Nephron progenitor cell (in vitro differentiated cells): Measurements from ENCODE around the gene PIK3CB.
A peak's percentile ranks its signal among the peaks of the same experiment; 100 is the strongest.
"Not testable (repeated sequence)": the region's sequence is repeated elsewhere in the genome, so short reads cannot be mapped to it uniquely, and the experiment has no call there.

Source experiments
- DNase-seq: peaks from one replicate; pipeline ENCODE4 v3.0.0; 2021
- H3K27ac Mint-ChIP-seq: 2 replicates; pipeline ENCODE4 v1.8.0; 2021; ENCODE audit warnings: mild to moderate bottlenecking, moderate library complexity, mixed read lengths
- H3K27me3 Mint-ChIP-seq: 2 replicates; pipeline ENCODE4 v1.8.0; 2021; ENCODE audit warnings: mild to moderate bottlenecking, low read depth, mixed read lengths; ENCODE audit not compliant: poor library complexity
- H3K36me3 Mint-ChIP-seq: 2 replicates; pipeline ENCODE4 v1.8.0; 2021; ENCODE audit warnings: low read depth, mixed read lengths
- H3K4me1 Mint-ChIP-seq: 2 replicates; pipeline ENCODE4 v1.8.0; 2021; ENCODE audit warnings: mixed read lengths
- H3K4me3 Mint-ChIP-seq: 2 replicates; pipeline ENCODE4 v1.8.0; 2021; ENCODE audit warnings: mild to moderate bottlenecking, moderate library complexity, mixed read lengths
- H3K9me3 Mint-ChIP-seq: 2 replicates; pipeline ENCODE4 v1.8.0; 2021; ENCODE audit warnings: mild to moderate bottlenecking, moderate library complexity, mixed read lengths
- CTCF ChIP-seq: fragments of 200-600 bp; sonication (generic); IDR thresholded peaks from 2 replicates; pipeline ENCODE4 v1.5.0; 2021; ENCODE audit warnings: antibody characterized with exemption

Gene PIK3CB

GRCh38 chr3:138829886-138830510 is 4.7 kb downstream of the PIK3CB start:
- no peak for TF ChIP-seq CTCF
- H3K4me1 Mint-ChIP-seq: peaks cover 11% of the 10 kb centered on the region
- H3K27ac Mint-ChIP-seq: peak overlapping the region; percentile 47
- no peak for DNase-seq
- H3K4me3 Mint-ChIP-seq: no peak overlapping the region
- peaks cover 27% of the 10 kb centered on the region for H3K9me3 Mint-ChIP-seq
- H3K27me3 Mint-ChIP-seq: peaks cover 4% of the 10 kb centered on the region
- H3K36me3 Mint-ChIP-seq: peaks cover 51% of the 10 kb centered on the region

GRCh38 chr3:138829097-138829496 is 5.6 kb downstream of the PIK3CB start:
- Mint-ChIP-seq H3K36me3 (peaks cover 59% of the 10 kb centered on the region), H3K27me3 (peaks cover 4% of the 10 kb centered on the region), H3K4me3 (no peak overlapping the region), H3K9me3 (peaks cover 27% of the 10 kb centered on the region), H3K27ac (no peak overlapping the region), H3K4me1 (peaks cover 16% of the 10 kb centered on the region)
- no peak for DNase-seq
- no peak for TF ChIP-seq CTCF

- TF ChIP-seq CTCF: no peak
- H3K27ac Mint-ChIP-seq: no peak overlapping the region
- peaks cover 51% of the 10 kb centered on the region for H3K36me3 Mint-ChIP-seq
- no peak for DNase-seq
- peaks cover 21% of the 10 kb centered on the region for H3K9me3 Mint-ChIP-seq
- no peak overlapping the region for H3K4me3 Mint-ChIP-seq
- no peaks in the 10 kb centered on the region for H3K27me3 Mint-ChIP-seq
- peaks cover 11% of the 10 kb centered on the region for H3K4me1 Mint-ChIP-seq
Observed at GRCh38 chr3:138827222-138827621, 7.5 kb downstream of the PIK3CB start.

- peaks cover 13% of the 10 kb centered on the region for H3K9me3 Mint-ChIP-seq
- no peak for DNase-seq
- no peak overlapping the region for H3K27ac Mint-ChIP-seq
- no peak for TF ChIP-seq CTCF
- H3K4me3 Mint-ChIP-seq: no peak overlapping the region
- no peaks in the 10 kb centered on the region for H3K27me3 Mint-ChIP-seq
- H3K4me1 Mint-ChIP-seq: peaks cover 7% of the 10 kb centered on the region
- H3K36me3 Mint-ChIP-seq: peaks cover 43% of the 10 kb centered on the region
Observed at GRCh38 chr3:138825336-138825735, 9.4 kb downstream of the PIK3CB start.

- H3K27me3 Mint-ChIP-seq: no peaks in the 10 kb centered on the region
Observed at GRCh38 chr3:138824114-138824506, 10.6 kb downstream of the PIK3CB start.

GRCh38 chr3:138820379-138820778 is 14.3 kb downstream of the PIK3CB start:
- not testable (repeated sequence) for H3K27me3 Mint-ChIP-seq, H3K27ac Mint-ChIP-seq, H3K9me3 Mint-ChIP-seq, DNase-seq, H3K4me3 Mint-ChIP-seq
- Mint-ChIP-seq H3K36me3 (peaks cover 17% of the 10 kb centered on the region), H3K4me1 (peaks cover 25% of the 10 kb centered on the region)

More at GRCh38 chr3:138824114-138824506, 10.6 kb downstream of the PIK3CB start:
- TF ChIP-seq CTCF: no peak
- Mint-ChIP-seq H3K9me3 (peaks cover under 1% of the 10 kb centered on the region), H3K4me3 (no peak overlapping the region), H3K36me3 (peaks cover 36% of the 10 kb centered on the region), H3K27ac (peak overlapping the region; percentile 77), H3K4me1 (peaks cover 17% of the 10 kb centered on the region)
- DNase-seq: no peak
